GM12878 (cell line): Measurements from ENCODE around the gene PGC. TPM values are rescaled to one million over a fixed set of nuclear protein-coding genes. Genes with fewer than 3 reads are reported as not detected.

ENCODE experiments used
- CBX3 ChIP-seq: fragments of 200-600 bp; sonication (generic); IDR thresholded peaks from 2 replicates; pipeline ENCODE4 v1.6.1; 2016; ENCODE audit warnings: low read depth, borderline replicate concordance
- SREBF2 ChIP-seq: IDR thresholded peaks from 2 replicates; pipeline ENCODE4 v1.6.1; 2012; ENCODE audit warnings: mild to moderate bottlenecking, low read length
- polyA plus RNA-seq, 11 experiments: library from polyadenylated mRNA; depleted of rRNA in 4 of 11; unstranded in 6 of 11; stranded (reverse) in 5 of 11; fragments of >200 nt; fragmentation: Nextera tagmentation in 4 of 11; fragmentation: Illumina TruSeq in 1 of 11; extraction: Ambion mirVana in 4 of 11; extraction: Trizol in 1 of 11; gene quantifications; 1 replicate in 1 of 11; 2 replicates in 10 of 11; pipeline versions ENCODE4 v1.2.1 to v1.2.3, GENCODE V29; 2011 to 2016; ENCODE audit warnings: inconsistent platforms in 2 of 11, missing spikeins in 2 of 11, low read depth in 1 of 11
- total RNA-seq, 4 experiments: library from RNA; depleted of rRNA in 3 of 4; stranded (reverse); fragments of >200 nt in 3 of 4; fragmentation: Illumina TruSeq in 1 of 4; extraction: Trizol in 1 of 4; gene quantifications; 2 replicates each; pipeline versions ENCODE4 v1.2.1 to v1.2.3, GENCODE V29; 2013 to 2021
- TF ChIP-seq, protein P1 (sequence below): fragments of 450-650 bp; IDR thresholded peaks from 2 replicates; pipeline ENCODE4 v1.6.1; 2018; ENCODE audit warnings: borderline replicate concordance, mild to moderate bottlenecking; ENCODE audit not compliant: partially characterized antibody
- TF ChIP-seq, protein P2 (sequence below): IDR thresholded peaks from 2 replicates; pipeline ENCODE4 v1.6.1; 2012; ENCODE audit warnings: mild to moderate bottlenecking, low read depth, low read length
- TF ChIP-seq, protein P3 (sequence below): IDR thresholded peaks from 2 replicates; pipeline ENCODE4 v1.6.1; 2011; ENCODE audit warnings: borderline replicate concordance, low read depth, mild to moderate bottlenecking, moderate library complexity, mixed read lengths, low read length; ENCODE audit not compliant: insufficient read depth; ENCODE audit errors: extremely low read length

The PGC gene
- total and polyA plus RNA-seq, 10 of the 15 experiments (the other 5 are each of a cell fraction or from before 2014, with no cell fraction given), result 0.26 TPM; not detected in 9

DNA sequence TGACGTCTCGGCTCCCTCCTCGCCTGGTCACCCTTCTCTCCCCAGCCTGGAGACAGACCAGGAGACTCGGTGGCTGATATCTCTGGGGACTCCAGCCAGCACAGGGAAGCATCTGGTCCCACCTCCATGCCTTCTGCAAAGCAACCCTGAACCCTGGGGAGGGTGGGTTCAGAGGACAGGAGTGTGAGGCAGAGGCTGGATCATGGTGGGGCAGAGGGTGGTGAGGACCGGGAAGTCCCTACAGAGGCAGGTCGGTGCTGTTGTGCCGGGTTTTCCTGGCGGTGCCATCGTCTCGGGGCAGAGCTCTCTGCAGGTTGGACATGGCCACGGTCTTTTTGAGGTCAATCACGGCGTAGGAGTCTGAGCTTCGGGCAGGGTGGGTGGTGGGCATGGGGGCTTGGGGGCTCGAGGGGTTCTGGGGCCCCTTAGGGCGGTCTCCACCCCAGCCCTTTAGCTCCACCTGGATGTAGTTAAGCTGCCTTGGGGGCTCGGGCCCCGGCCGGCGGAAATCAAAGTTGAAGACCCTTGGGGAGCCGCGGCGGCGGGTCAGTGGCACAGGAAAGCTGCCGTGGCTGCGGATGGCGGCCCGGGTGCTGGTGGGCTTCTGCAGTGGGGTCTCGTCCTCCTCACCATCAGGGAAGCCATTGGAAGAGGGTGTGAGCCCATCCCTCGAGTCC lies 23.3 kb upstream of the PGC start (continued):
- TF ChIP-seq, protein P1, sequence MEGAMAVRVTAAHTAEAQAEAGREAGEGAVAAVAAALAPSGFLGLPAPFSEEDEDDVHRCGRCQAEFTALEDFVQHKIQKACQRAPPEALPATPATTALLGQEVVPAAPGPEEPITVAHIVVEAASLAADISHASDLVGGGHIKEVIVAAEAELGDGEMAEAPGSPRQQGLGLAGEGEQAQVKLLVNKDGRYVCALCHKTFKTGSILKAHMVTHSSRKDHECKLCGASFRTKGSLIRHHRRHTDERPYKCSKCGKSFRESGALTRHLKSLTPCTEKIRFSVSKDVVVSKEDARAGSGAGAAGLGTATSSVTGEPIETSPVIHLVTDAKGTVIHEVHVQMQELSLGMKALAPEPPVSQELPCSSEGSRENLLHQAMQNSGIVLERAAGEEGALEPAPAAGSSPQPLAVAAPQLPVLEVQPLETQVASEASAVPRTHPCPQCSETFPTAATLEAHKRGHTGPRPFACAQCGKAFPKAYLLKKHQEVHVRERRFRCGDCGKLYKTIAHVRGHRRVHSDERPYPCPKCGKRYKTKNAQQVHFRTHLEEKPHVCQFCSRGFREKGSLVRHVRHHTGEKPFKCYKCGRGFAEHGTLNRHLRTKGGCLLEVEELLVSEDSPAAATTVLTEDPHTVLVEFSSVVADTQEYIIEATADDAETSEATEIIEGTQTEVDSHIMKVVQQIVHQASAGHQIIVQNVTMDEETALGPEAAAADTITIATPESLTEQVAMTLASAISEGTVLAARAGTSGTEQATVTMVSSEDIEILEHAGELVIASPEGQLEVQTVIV, result no peak
- no peak for TF ChIP-seq CBX3
- TF ChIP-seq SREBF2, result no peak
- TF ChIP-seq, protein P2, sequence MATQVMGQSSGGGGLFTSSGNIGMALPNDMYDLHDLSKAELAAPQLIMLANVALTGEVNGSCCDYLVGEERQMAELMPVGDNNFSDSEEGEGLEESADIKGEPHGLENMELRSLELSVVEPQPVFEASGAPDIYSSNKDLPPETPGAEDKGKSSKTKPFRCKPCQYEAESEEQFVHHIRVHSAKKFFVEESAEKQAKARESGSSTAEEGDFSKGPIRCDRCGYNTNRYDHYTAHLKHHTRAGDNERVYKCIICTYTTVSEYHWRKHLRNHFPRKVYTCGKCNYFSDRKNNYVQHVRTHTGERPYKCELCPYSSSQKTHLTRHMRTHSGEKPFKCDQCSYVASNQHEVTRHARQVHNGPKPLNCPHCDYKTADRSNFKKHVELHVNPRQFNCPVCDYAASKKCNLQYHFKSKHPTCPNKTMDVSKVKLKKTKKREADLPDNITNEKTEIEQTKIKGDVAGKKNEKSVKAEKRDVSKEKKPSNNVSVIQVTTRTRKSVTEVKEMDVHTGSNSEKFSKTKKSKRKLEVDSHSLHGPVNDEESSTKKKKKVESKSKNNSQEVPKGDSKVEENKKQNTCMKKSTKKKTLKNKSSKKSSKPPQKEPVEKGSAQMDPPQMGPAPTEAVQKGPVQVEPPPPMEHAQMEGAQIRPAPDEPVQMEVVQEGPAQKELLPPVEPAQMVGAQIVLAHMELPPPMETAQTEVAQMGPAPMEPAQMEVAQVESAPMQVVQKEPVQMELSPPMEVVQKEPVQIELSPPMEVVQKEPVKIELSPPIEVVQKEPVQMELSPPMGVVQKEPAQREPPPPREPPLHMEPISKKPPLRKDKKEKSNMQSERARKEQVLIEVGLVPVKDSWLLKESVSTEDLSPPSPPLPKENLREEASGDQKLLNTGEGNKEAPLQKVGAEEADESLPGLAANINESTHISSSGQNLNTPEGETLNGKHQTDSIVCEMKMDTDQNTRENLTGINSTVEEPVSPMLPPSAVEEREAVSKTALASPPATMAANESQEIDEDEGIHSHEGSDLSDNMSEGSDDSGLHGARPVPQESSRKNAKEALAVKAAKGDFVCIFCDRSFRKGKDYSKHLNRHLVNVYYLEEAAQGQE, result no peak
- TF ChIP-seq, protein P3, sequence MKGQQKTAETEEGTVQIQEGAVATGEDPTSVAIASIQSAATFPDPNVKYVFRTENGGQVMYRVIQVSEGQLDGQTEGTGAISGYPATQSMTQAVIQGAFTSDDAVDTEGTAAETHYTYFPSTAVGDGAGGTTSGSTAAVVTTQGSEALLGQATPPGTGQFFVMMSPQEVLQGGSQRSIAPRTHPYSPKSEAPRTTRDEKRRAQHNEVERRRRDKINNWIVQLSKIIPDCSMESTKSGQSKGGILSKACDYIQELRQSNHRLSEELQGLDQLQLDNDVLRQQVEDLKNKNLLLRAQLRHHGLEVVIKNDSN, result no peak
